Endodermal cell (in vitro differentiated cells): ENCODE data around the gene THSD7B. TPM values are rescaled to one million over a fixed set of nuclear protein-coding genes. Genes with fewer than 3 reads are reported as not detected.
A peak's percentile ranks its signal among the peaks of the same experiment; 100 is the strongest.

Experiments
- DNase-seq: peaks from one replicate; pipeline ENCODE4 v3.0.0-alpha.2; 2017
- H3K27ac ChIP-seq: 2 replicates; pipeline ENCODE4 v1.5.1; 2013; ENCODE audit warnings: mild to moderate bottlenecking, low read depth, low read length, moderate library complexity
- H3K27me3 ChIP-seq: 2 replicates; pipeline ENCODE4 v1.6.1; 2013; ENCODE audit warnings: mild to moderate bottlenecking, low read length, moderate library complexity; ENCODE audit not compliant: insufficient read depth, control insufficient read depth, poor library complexity, severe bottlenecking
- H3K36me3 ChIP-seq: 2 replicates; pipeline ENCODE4 v1.7.0; 2013; ENCODE audit warnings: mild to moderate bottlenecking, low read length, moderate library complexity; ENCODE audit not compliant: control insufficient read depth, insufficient read depth
- H3K4me1 ChIP-seq: one replicate; pipeline ENCODE4 v1.7.0; 2013; ENCODE audit warnings: low read length; ENCODE audit not compliant: control insufficient read depth, insufficient read depth
- H3K4me3 ChIP-seq: 2 replicates; pipeline ENCODE4 v1.5.1; 2013; ENCODE audit warnings: mild to moderate bottlenecking, low read length, moderate library complexity
- H3K9ac ChIP-seq: 2 replicates; pipeline ENCODE4 v1.6.1; 2013; ENCODE audit warnings: mild to moderate bottlenecking, low read length, moderate library complexity; ENCODE audit not compliant: poor library complexity, severe bottlenecking; ENCODE audit errors: extremely low read depth
- H3K9me3 ChIP-seq: 2 replicates; pipeline ENCODE4 v1.6.1; 2013; ENCODE audit warnings: mild to moderate bottlenecking, low read length, moderate library complexity; ENCODE audit not compliant: control insufficient read depth
- H3K27ac Mint-ChIP-seq: 2 replicates; pipeline ENCODE4 v1.8.0; 2020; ENCODE audit warnings: mixed read lengths
- H3K27me3 Mint-ChIP-seq: 2 replicates; pipeline ENCODE4 v1.8.0; 2021; ENCODE audit warnings: mild to moderate bottlenecking, mixed read lengths; ENCODE audit not compliant: insufficient read depth
- H3K36me3 Mint-ChIP-seq: 2 replicates; pipeline ENCODE4 v1.8.0; 2020; ENCODE audit warnings: low read depth, mixed read lengths
- H3K4me1 Mint-ChIP-seq: 2 replicates; pipeline ENCODE4 v1.8.0; 2020; ENCODE audit warnings: mixed read lengths
- H3K4me3 Mint-ChIP-seq: 2 replicates; pipeline ENCODE4 v1.8.0; 2020; ENCODE audit warnings: mild to moderate bottlenecking, moderate library complexity, mixed read lengths
- H3K9me3 Mint-ChIP-seq: 2 replicates; pipeline ENCODE4 v1.8.0; 2020; ENCODE audit warnings: mild to moderate bottlenecking, mixed read lengths
- WGBS, 2 experiments: methylation state at CpG; one replicate each; pipeline versions ENCODE4 v1.1.5 to v1.1.7; 2013; ENCODE audit warnings: missing lambda C conversion rate in 2 of 2, mixed read lengths in 1 of 2; ENCODE audit not compliant: insufficient coverage in 1 of 2, insufficient read length in 1 of 2; 5-methylcytosine and 5-hydroxymethylcytosine counted together
- total RNA-seq, 2 donors: library from RNA; stranded (reverse); fragmentation: NEBNext Ultra II Directional in 1 of 2; extraction: Animal tissue kit (Norgen Biotek cat#: 25700) in 1 of 2; gene quantifications; 2 replicates in 1 of 2; 3 replicates in 1 of 2; pipeline ENCODE4 v1.2.1, GENCODE V29; 2021
- TF ChIP-seq, protein P1 (sequence below): fragments of 200-600 bp; sonication (generic); conservative IDR thresholded peaks from 2 replicates; pipeline ENCODE4 v1.5.0; 2021; ENCODE audit warnings: antibody characterized with exemption, mild to moderate bottlenecking

Gene THSD7B
- total RNA-seq, 2 donors from 2014 or later, result 1.8 to 2.6 TPM

DNA sequence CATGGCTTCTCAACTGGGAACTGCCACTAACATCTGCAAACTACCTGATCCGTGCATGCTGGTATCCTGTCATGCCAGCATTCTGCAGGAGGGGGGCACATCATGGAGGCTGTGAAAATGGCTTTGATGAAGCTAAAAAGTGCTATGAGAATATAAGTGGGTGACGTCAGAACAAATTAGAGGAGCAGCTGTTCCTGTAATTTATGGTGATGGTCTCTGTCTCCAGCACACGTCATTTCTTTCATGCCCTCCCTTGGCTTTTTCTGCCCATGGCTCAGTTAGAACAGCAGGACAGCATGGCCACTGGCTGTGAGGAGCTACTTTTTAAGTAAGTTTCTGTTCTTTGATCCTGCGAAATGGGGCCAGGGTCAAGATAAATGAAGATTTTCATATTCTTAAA, 466.3 kb downstream of the THSD7B start:
- Histone ChIP-seq H3K4me1 (no peaks in the 10 kb centered on the region), H3K36me3 (no peaks in the 10 kb centered on the region), H3K9me3 (no peaks in the 10 kb centered on the region), H3K27me3 (no peaks in the 10 kb centered on the region), H3K9ac (no peak overlapping the region), H3K27ac (no peak overlapping the region), H3K4me3 (no peak overlapping the region)
- TF ChIP-seq, protein P1, sequence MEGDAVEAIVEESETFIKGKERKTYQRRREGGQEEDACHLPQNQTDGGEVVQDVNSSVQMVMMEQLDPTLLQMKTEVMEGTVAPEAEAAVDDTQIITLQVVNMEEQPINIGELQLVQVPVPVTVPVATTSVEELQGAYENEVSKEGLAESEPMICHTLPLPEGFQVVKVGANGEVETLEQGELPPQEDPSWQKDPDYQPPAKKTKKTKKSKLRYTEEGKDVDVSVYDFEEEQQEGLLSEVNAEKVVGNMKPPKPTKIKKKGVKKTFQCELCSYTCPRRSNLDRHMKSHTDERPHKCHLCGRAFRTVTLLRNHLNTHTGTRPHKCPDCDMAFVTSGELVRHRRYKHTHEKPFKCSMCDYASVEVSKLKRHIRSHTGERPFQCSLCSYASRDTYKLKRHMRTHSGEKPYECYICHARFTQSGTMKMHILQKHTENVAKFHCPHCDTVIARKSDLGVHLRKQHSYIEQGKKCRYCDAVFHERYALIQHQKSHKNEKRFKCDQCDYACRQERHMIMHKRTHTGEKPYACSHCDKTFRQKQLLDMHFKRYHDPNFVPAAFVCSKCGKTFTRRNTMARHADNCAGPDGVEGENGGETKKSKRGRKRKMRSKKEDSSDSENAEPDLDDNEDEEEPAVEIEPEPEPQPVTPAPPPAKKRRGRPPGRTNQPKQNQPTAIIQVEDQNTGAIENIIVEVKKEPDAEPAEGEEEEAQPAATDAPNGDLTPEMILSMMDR, result no peak
- peak; percentile 47 for DNase-seq
- Mint-ChIP-seq H3K4me3 (no peak overlapping the region), H3K4me1 (no peaks in the 10 kb centered on the region), H3K27ac (no peak overlapping the region), H3K9me3 (no peaks in the 10 kb centered on the region), H3K36me3 (no peaks in the 10 kb centered on the region), H3K27me3 (no peaks in the 10 kb centered on the region)
- WGBS, 2 experiments, result 71 to 72% methylated on average over 1 to 4 of the region's 4 CpGs

DNA sequence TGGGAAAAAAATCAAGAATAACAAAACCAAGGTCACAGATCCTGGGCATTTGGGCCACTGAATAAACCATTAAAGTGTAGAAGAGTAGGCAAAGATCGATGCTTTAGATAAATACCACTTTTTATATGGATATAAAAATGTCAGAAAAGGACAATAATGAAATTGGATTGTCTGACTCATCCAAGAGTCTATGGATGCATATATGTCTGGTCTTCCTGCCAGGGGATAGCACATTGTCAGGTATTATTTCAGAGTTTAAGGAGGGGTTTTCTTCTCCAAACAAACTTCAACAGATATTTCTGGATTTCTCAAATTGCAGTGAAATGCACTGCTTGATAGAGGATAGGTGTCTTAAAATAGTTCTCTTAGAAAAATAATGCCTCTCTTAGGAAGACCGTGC, 466.7 kb downstream of the THSD7B start:
- no peaks in the 10 kb centered on the region for H3K36me3 ChIP-seq
- no peaks in the 10 kb centered on the region for H3K36me3 Mint-ChIP-seq
- no peak overlapping the region for H3K4me3 Mint-ChIP-seq
- no peaks in the 10 kb centered on the region for H3K4me1 Mint-ChIP-seq
- no peak for DNase-seq
- 88% methylated on average over 2 of the region's 2 CpGs; no CpG with 5 or more reads in 1 of the 2 experiments for WGBS, 2 experiments
- TF ChIP-seq, protein P1, result no peak
- no peaks in the 10 kb centered on the region for H3K27me3 Mint-ChIP-seq
- no peaks in the 10 kb centered on the region for H3K9me3 Mint-ChIP-seq
- H3K9ac ChIP-seq, result no peak overlapping the region
- no peaks in the 10 kb centered on the region for H3K4me1 ChIP-seq
- H3K9me3 ChIP-seq, result no peaks in the 10 kb centered on the region
- no peak overlapping the region for H3K27ac Mint-ChIP-seq
- H3K27me3 ChIP-seq, result no peaks in the 10 kb centered on the region
- H3K27ac ChIP-seq, result no peak overlapping the region
- H3K4me3 ChIP-seq, result no peak overlapping the region

DNA sequence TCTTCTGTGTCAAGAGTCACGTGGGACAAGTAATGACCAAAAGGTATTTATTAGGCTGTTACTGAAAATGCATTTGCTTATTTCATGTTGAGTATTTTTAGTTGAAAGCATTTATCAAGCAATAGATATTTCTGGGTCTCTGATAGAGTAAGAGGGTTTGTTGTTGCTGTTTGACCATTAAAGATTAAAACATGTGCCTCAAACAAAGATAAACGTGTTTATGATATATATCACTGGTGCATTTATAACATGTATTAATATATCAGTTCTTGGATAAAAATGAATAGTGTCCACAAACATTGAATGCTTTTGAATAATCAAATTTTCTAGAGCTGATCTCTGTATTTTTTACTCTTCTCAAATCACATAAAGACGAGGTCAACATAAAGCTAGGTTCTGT, 467.7 kb downstream of the THSD7B start:
- no peak overlapping the region for H3K4me3 Mint-ChIP-seq
- H3K9ac ChIP-seq, result no peak overlapping the region
- no peak overlapping the region for H3K27ac Mint-ChIP-seq
- no peaks in the 10 kb centered on the region for H3K4me1 Mint-ChIP-seq
- H3K9me3 ChIP-seq, result no peaks in the 10 kb centered on the region
- H3K27ac ChIP-seq, result no peak overlapping the region
- TF ChIP-seq, protein P1, result no peak
- H3K27me3 ChIP-seq, result no peaks in the 10 kb centered on the region
- no peaks in the 10 kb centered on the region for H3K9me3 Mint-ChIP-seq
- H3K27me3 Mint-ChIP-seq, result no peaks in the 10 kb centered on the region
- H3K4me1 ChIP-seq, result no peaks in the 10 kb centered on the region
- no peaks in the 10 kb centered on the region for H3K36me3 Mint-ChIP-seq
- H3K36me3 ChIP-seq, result no peaks in the 10 kb centered on the region
- DNase-seq, result no peak
- WGBS, 2 experiments, result 80 to 91% methylated on average over 1 to 3 of the region's 3 CpGs
- H3K4me3 ChIP-seq, result no peak overlapping the region
